Measurements from ENCODE around the gene ST6GALNAC5.
"Not testable (repeated sequence)": the region's sequence is repeated elsewhere in the genome, so short reads cannot be mapped to it uniquely, and the experiment has no call there.

Gene ST6GALNAC5

DNA sequence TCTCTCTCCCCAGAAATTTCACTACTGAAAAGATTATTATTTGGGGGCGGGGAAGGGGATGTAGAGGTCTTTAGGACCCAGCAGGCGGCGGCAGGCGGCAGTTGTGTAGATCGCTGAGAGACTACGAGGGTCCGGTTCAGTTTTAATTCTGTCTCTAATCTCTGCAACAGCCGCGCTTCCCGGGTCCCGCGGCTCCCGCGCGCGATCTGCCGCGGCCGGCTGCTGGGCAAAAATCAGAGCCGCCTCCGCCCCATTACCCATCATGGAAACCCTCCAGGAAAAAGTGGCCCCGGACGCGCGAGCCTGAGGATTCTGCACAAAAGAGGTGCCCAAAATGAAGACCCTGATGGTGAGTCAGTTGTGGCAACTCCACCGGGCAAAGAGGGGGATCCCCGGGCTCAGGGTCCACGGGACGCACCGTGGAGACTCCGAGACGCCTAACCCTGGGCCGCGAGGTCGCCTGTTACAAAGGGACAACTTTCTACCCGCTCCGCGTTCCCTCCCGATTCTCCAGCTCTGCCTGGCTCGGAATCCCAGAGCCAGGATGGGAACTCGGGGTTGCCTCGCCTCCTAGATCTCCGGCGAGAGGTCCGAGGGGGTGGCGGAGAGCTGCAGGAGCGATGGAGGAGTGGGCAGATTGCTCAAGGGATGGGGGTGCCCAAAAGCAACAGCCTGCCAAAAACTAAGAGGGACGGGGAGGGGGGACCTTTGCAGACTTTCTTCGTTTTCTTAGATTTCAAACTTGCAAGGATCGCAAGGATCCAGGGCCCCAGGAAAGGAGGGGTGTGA lies at the start of gene ST6GALNAC5:
TSS of gene ST6GALNAC5 (plus strand) at position 139 of the 789 bp plus-strand sequence.
- no peak for DNase-seq

DNA sequence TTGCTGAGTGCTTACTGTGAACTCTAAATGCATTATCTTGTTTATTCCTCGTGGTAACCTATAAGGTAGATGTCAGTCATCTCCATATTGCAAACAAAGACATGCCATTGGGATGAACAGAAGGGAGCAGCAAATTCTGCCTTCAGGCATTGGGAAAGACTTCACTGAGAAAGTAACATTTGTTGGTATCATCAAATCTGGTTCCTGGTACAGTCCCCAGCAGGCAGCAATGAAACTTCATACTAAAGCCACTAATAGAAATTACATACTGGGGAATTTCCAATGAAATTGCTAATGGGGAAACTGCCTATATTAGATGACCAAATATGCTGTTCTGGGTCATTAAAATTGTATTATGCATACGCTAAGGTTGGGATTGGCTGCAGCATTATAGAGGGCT lies 47.3 kb upstream of the ST6GALNAC5 start:
- DNase-seq, result no peak

DNA sequence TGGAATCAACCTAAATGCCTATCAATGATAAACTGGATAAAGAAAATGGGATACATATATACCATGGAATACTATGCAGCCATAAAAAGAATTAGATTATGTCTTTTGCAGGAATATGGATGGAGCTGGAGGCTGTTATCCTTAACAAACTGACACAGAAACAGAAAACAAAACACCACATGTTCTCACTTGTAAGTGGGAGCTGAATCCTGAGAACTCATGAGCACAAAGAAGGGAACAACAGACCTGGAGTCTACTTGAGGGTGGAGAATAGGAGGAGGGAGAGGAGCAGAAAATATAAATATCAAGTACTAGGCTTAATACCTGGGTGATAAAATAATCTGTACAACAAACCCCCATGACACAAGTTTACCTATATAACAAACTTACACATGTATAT lies 44.3 kb upstream of the ST6GALNAC5 start:
- DNase-seq, result not testable (repeated sequence)

DNA sequence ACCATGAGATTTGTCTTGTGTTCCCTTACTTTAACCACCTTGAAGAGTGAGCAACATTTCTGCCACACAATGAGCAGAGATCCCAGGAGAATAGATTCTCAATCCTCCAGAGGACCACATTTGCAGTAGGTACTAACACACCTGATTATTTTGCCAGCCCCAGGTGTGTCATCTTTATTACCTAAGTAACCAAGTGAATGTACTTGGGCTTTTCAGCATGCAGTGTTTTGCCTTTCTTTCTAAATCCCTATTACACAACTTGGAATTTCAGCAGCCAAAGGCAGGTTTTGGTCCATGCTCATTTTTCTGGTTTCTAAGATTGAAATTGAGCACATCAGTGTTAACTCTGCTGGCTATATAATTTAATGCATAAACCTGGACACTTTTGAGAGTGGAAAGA lies 43.2 kb upstream of the ST6GALNAC5 start:
- no peak for DNase-seq

DNA sequence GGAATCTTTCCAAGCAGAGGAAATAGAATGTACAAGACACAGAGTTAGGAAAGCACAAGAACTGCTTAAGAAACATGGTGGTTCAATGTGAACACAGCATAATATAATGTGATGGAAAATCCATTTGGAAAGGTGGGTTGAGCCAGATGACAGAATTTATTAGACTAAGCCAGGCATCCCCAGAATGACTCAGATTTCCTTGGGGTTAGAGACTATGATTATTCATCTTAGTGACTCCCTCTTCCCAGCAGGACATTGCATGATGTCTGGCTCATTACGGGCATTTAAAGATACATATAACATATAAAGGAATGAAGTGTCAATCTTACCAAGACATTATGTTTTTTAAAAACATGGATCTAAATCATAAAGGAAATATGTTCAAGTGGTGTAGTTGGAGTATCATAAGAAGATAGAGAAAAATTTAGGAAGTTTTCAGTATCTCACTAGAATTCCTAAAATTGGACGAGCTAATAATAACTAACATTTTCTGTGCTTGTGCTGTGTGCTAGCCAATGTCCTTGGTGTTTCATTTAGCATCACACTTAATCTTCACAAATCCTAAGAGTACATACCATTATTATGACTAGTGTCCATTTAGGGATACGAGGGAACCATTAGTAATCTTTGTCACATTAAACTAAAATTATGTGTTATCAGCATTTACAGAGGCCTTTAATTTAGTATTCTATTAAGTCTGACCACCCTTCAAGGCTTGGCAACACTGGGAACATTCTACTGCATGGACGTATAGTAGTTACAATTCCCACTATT lies 41.0 kb upstream of the ST6GALNAC5 start:
- no peak for DNase-seq

GRCh38 chr1:76827066-76827465 lies 40.2 kb upstream of the ST6GALNAC5 start:
- DNase-seq, result no peak

DNA sequence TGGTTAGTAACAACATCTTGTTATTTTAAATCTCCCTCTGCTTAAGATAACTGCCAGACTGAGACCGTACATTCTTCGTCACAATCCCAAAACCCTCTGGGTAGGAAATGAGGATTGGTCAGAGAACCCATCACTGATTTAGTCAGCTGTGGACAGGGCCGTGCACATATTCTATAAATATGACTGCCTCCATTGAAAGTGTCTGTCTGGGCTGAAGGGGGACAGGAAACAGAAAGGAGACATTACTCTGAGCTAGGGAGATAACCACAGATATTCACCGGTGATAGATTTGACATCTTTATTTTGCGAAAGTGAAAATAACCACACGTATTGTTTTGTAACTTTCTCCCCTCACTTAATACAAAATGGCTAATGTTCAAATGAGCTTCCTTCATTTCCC lies 36.9 kb upstream of the ST6GALNAC5 start:
- DNase-seq, result no peak

DNA sequence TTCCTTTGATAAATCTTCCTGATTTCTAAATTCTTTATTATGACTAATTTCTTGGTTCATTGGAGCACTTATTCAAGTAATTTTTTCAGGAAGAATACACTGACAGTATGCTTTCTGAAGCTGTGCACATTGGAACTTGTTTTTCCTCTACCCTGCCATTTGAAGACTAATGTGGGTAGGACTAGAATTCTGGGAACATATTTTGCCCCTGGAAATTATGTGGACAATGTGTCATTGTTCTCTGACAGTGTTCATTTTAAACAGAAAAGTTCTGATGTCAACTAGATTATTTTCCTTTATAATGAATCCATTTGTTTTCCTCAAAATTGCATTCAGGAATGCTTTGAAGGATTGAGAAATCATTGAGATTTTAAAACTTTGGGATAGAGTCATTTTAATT lies 34.8 kb upstream of the ST6GALNAC5 start:
- no peak for DNase-seq

DNA sequence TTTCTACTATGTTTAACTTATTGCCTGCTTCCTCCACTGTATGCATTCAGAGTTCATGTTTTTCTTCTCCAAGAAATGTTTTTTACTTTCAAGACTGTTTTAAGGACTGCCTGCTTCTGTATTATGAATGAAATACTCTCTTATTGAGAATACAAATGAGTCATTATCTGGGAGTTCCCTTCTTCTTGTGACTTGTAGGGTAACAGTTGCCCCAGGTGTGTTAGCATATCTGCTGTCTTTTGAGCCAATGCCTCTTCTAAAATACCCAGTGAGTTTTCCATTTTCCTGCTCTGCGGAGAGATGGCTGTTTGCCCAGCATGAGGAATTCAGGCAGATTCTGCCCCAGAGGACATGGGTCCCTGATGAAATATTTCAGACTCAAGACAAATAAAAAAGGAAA lies 34.1 kb upstream of the ST6GALNAC5 start:
- DNase-seq, result no peak

GRCh38 chr1:76833856-76834255 lies 33.4 kb upstream of the ST6GALNAC5 start:
- DNase-seq, result no peak

- no peak for DNase-seq
These were observed 32.1 kb upstream of the ST6GALNAC5 start for GRCh38 chr1:76835203-76835602.

DNA sequence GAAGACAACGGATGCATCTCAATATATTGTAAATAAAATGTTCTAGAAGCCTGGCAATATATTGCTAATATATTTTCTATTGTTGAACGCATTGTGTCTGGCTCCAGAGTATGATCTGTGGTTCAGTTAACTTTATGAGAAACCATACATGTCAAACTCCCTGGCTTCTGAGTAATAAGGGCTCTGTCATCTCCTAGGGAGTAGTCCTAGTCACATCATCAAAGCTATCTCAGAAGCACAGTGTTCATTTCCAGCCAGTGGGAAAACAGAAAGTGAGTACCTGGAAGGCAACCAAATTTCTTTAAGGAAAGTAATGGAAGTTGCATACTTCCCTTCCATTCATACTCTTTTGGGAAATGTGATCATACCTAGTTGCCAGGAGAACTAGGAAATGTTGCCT lies 27.0 kb upstream of the ST6GALNAC5 start:
- DNase-seq, result no peak

DNA sequence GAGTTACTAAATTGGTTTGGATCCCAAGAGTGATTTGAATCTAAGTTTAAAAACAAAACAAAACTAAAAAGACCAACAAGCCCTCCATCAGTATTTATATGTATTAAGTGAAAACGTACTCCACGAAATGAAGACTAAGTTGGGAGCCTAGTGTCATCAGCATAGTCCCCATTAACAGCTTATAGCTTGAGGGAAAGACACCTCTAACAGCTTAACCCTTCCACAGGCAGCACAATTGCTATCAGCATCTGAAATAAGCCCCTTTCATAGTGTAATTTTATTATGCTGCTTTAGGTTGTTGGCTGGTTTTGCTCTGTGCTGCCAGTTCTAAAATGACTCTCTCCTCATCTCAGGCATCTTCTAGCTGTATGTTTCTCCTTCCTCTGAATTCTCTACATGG lies 25.8 kb upstream of the ST6GALNAC5 start:
- no peak for DNase-seq

GRCh38 chr1:76843821-76844464 lies 23.3 kb upstream of the ST6GALNAC5 start:
- no peak for DNase-seq

DNA sequence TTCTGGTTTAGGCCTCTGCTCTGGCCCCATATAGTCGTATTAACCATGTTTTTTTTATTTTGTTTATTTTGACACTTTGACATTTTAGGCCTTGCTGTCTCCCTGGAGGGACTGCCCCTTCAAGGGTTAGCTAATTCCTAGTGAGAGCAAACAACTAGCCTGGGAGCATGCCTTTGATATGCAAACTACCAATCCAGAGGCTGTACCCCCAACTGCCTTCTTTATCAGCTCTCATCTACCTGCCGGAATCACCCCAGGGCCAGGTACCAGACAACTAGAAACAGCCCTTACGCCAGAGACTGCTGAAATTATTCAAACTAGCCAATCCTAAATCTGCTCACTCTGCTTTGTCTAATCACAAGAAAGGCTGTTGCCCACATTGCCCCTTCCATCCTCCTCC lies 13.0 kb upstream of the ST6GALNAC5 start:
- DNase-seq, result no peak

- no peak for DNase-seq
These were observed 11.2 kb upstream of the ST6GALNAC5 start for GRCh38 chr1:76856104-76856503.

DNA sequence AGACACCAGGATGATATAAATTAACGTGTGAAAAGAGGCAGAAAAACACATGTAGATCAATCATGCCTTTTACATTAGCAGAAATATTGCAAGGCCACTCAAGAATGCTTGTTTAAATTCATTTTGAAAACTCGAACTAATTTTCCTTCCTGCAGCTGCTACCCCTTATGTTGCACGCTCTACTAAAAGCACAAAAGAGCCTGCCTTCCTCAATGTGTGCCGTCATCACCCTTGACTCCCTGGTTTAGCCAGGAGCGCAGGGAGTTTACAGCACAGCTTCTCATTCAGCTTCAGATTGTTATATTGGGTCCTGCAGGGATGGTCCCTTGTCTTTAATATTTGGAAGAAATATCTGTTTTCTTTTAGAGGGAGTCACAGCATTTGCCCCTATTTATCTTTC lies 10.1 kb upstream of the ST6GALNAC5 start:
- DNase-seq, result no peak

- no peak for DNase-seq
These were observed 9.3 kb upstream of the ST6GALNAC5 start for GRCh38 chr1:76857973-76858372.

DNA sequence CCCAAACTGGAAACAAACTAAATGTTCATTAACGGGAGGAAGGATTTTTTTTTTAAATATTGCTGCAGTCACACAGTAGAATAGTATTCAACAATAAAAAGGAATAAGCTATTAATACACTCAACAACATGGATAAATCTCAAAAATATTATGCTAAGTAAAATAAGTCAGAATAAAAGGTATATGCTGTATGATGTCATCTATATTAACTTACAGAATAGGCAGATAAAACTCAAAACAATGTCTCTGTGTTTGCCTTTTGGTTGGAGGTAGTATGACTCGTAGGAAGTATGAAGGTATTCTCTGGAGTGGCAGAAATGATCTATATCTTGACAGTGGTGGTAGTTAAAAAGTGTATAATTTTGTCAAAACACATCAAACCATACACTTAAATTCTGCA lies 6.1 kb upstream of the ST6GALNAC5 start:
- DNase-seq, result no peak

- no peak for DNase-seq
These were observed 4.8 kb upstream of the ST6GALNAC5 start for GRCh38 chr1:76862447-76862846.

GRCh38 chr1:76864383-76864782 lies 2.9 kb upstream of the ST6GALNAC5 start:
- no peak for DNase-seq

GRCh38 chr1:76865696-76866286 lies 1.5 kb upstream of the ST6GALNAC5 start:
- no peak for DNase-seq

GRCh38 chr1:76866566-76866965 lies 714 bp upstream of the ST6GALNAC5 start:
- no peak for DNase-seq

Measured in inflammatory macrophage treated with lipopolysaccharide for 1 hour (primary cell).